Body of pancreas (tissue), 4 donors: ENCODE measurements around the gene OR2H1. TPM values are rescaled to one million over a fixed set of nuclear protein-coding genes. Genes with fewer than 3 reads are reported as not detected.

ENCODE experiments used
- ATAC-seq: fragments of 150-250 bp; one replicate; pipeline ENCODE4 v1.9.1; 2016
- DNase-seq, 4 donors: peaks; one replicate each; pipeline ENCODE4 v3.0.0-alpha.2; 2019
- H3K27ac ChIP-seq, 4 donors: fragments of 200-600 bp; sonication (generic); 1 replicate in 3 of 4; 2 replicates in 1 of 4; pipeline versions ENCODE4 v1.5.1 to v1.6.1; 2016 to 2019; ENCODE audit warnings: mild to moderate bottlenecking in 1 of 4, mixed read lengths in 1 of 4, moderate library complexity in 1 of 4
- H3K27me3 ChIP-seq, 2 donors: fragments of 200-600 bp; sonication (generic); one replicate each; pipeline ENCODE4 v1.6.0; 2016; ENCODE audit warnings: mild to moderate bottlenecking in 1 of 2
- H3K36me3 ChIP-seq, 2 donors: fragments of 200-600 bp; sonication (generic); replicated peaks in 1 of 2; 2 replicates each; pipeline ENCODE4 v1.5.1; 2016; ENCODE audit warnings: low read depth in 2 of 2; ENCODE audit not compliant: insufficient read depth in 1 of 2
- H3K4me1 ChIP-seq: fragments of 200-600 bp; sonication (generic); one replicate; pipeline ENCODE4 v1.6.0; 2016
- H3K4me3 ChIP-seq, 2 donors: fragments of 200-600 bp; sonication (generic); 1 replicate in 1 of 2; 2 replicates in 1 of 2; pipeline ENCODE4 v1.5.1; 2016 to 2019
- H3K9me3 ChIP-seq, 3 donors: fragments of 200-600 bp; sonication (generic); 1 replicate in 2 of 3; 2 replicates in 1 of 3; pipeline ENCODE4 v1.5.1; 2016
- CTCF ChIP-seq, 7 experiments: fragments of 450-650 bp in 4 of 7; fragments of 200-600 bp in 3 of 7; sonication (generic) in 3 of 7; IDR thresholded peaks; one replicate each; pipeline ENCODE4 v1.5.1; 2016 to 2019; ENCODE audit warnings: antibody characterized with exemption in 7 of 7
- POLR2A ChIP-seq, 3 donors: fragments of 450-650 bp; IDR thresholded peaks; one replicate each; pipeline ENCODE4 v1.6.1; 2016; ENCODE audit warnings: antibody characterized with exemption in 3 of 3, mild to moderate bottlenecking in 2 of 3
- WGBS, 2 donors: methylation state at CpG; one replicate each; pipeline ENCODE4 v1.1.5; 2017; 5-methylcytosine and 5-hydroxymethylcytosine counted together
- intact Hi-C: fragments of 100-400 bp; cut with DNase I; formaldehyde crosslinking; loops from one replicate; pipeline ENCODE4 v1.15.1; 2023
- total RNA-seq, 2 donors: library from RNA; depleted of rRNA; stranded (reverse); fragments of >200 nt; gene quantifications; one replicate each; pipeline ENCODE4 v1.1.0, GENCODE V29; 2016

The OR2H1 gene
- total RNA-seq, 2 donors from 2014 or later, result not detected

- Histone ChIP-seq H3K9me3 (no peaks in the 10 kb centered on the region), H3K4me3 (no peak overlapping the region), H3K4me1 (no peaks in the 10 kb centered on the region), H3K27me3 (no peaks in the 10 kb centered on the region), H3K27ac (no peak overlapping the region), H3K36me3 (no peaks in the 10 kb centered on the region)
- no peak for TF ChIP-seq POLR2A (IDR thresholded peaks at IDR 0.05)
- TF ChIP-seq CTCF (IDR thresholded peaks at IDR 0.05), result no peak
- no peak for ATAC-seq
- DNase-seq, result no peak
- intact Hi-C loops, result no loop called here
- 72 to 88% methylated on average over 1 to 6 of the region's 6 CpGs for WGBS, 2 donors
Measured at GRCh38 chr6:29509239-29509638, 52.3 kb downstream of the OR2H1 start.

- Histone ChIP-seq H3K27ac (no peak overlapping the region), H3K9me3 (no peaks in the 10 kb centered on the region), H3K27me3 (no peaks in the 10 kb centered on the region), H3K4me3 (no peak overlapping the region), H3K36me3 (no peaks in the 10 kb centered on the region), H3K4me1 (no peaks in the 10 kb centered on the region)
- DNase-seq (no peak), ATAC-seq (no peak)
- TF ChIP-seq POLR2A (IDR thresholded peaks at IDR 0.05), result no peak
- 73 to 87% methylated on average over 6 to 9 of the region's 9 CpGs for WGBS, 2 donors
- intact Hi-C loops, result no loop called here
Measured at GRCh38 chr6:29509711-29510110, 52.8 kb downstream of the OR2H1 start.

GRCh38 chr6:29510202-29510601, 53.2 kb downstream of the OR2H1 start:
- Histone ChIP-seq H3K4me1 (no peaks in the 10 kb centered on the region), H3K4me3 (no peak overlapping the region), H3K27ac (no peak overlapping the region), H3K36me3 (no peaks in the 10 kb centered on the region), H3K9me3 (no peaks in the 10 kb centered on the region), H3K27me3 (no peaks in the 10 kb centered on the region)
- DNase-seq (no peak), ATAC-seq (no peak)
- intact Hi-C loops, result no loop called here
- WGBS, 2 donors, result 58 to 79% methylated on average over 4 of the region's 4 CpGs
- TF ChIP-seq CTCF (IDR thresholded peaks at IDR 0.05) (no peak), POLR2A (IDR thresholded peaks at IDR 0.05) (no peak)

- no peak overlapping the region for H3K4me3 ChIP-seq
- 80 to 83% methylated on average over 2 of the region's 2 CpGs for WGBS, 2 donors
- H3K27ac ChIP-seq, result no peak overlapping the region
- DNase-seq (no peak), ATAC-seq (no peak)
- intact Hi-C loops, result no loop called here
- H3K27me3 ChIP-seq, result no peaks in the 10 kb centered on the region
- no peaks in the 10 kb centered on the region for H3K9me3 ChIP-seq
- no peaks in the 10 kb centered on the region for H3K36me3 ChIP-seq
- TF ChIP-seq POLR2A (IDR thresholded peaks at IDR 0.05) (no peak), CTCF (IDR thresholded peaks at IDR 0.05) (no peak)
- no peaks in the 10 kb centered on the region for H3K4me1 ChIP-seq
Measured at GRCh38 chr6:29510746-29511300, 53.9 kb downstream of the OR2H1 start.

Other genes starting within 250 kb of the OR2H1 start
- not detected for gene OR14J1, start 155.5 kb upstream of the OR2H1 start, total RNA-seq
- gene OR5V1, start 88.3 kb upstream of the OR2H1 start, total RNA-seq, result not detected
- not detected for gene OR12D3, start 81.9 kb upstream of the OR2H1 start, total RNA-seq
- gene OR12D2, start 61.5 kb upstream of the OR2H1 start, total RNA-seq, result not detected
- not detected for gene OR12D1, start 42.2 kb upstream of the OR2H1 start, total RNA-seq
- gene OR10C1, start 17.8 kb upstream of the OR2H1 start, total RNA-seq, result not detected
- not detected for gene OR11A1, start 84 bp upstream of the OR2H1 start, total RNA-seq
- gene MAS1L, start 30.8 kb downstream of the OR2H1 start, total RNA-seq, result not detected
- 10 to 100 TPM in 1 of 2 donors, 1 to 10 TPM in 1; 9.9 to 10.1 TPM for gene UBD, start 102.6 kb downstream of the OR2H1 start, total RNA-seq
- gene OR2H2, start 128.0 kb downstream of the OR2H1 start, total RNA-seq, result not detected
- gene GABBR1, start 176.0 kb downstream of the OR2H1 start, total RNA-seq, result 10 to 100 TPM; 23.7 to 31.9 TPM
- gene MOG, start 199.9 kb downstream of the OR2H1 start, total RNA-seq, result not detected
- gene ZFP57, start 224.0 kb downstream of the OR2H1 start, total RNA-seq, result not detected